GM23338 (cell line): ENCODE results near the gene BEST2.
"Not testable (repeated sequence)": the region's sequence is repeated elsewhere in the genome, so short reads cannot be mapped to it uniquely, and the experiment has no call there.

Experiments
- CTCF ChIP-seq, 2 experiments: fragments of 200-600 bp in 1 of 2; sonication (generic) in 1 of 2; conservative IDR thresholded peaks; 2 replicates each; pipeline versions ENCODE4 v1.5.1 to v1.6.1; 2016 to 2017; ENCODE audit warnings: antibody characterized with exemption in 2 of 2, low read depth in 2 of 2, mild to moderate bottlenecking in 2 of 2, moderate library complexity in 1 of 2
- EZH2 ChIP-seq: fragments of 200-600 bp; sonication (generic); IDR thresholded peaks from one replicate; pipeline ENCODE4 v1.8.0; 2017; ENCODE audit warnings: antibody characterized with exemption, mild to moderate bottlenecking, low read depth; ENCODE audit not compliant: unreplicated experiment
- EZH2phosphoT487 ChIP-seq: fragments of 200-600 bp; sonication (generic); IDR thresholded peaks from one replicate; pipeline ENCODE4 v1.8.1; 2018; ENCODE audit warnings: antibody characterized with exemption; ENCODE audit not compliant: unreplicated experiment
- POLR2AphosphoS5 ChIP-seq: IDR thresholded peaks from 2 replicates; pipeline ENCODE4 v1.6.1; 2016; ENCODE audit warnings: antibody characterized with exemption, low read depth
- TF ChIP-seq, protein P1 (sequence below): IDR thresholded peaks from one replicate; pipeline ENCODE4 v1.6.1; 2018; ENCODE audit warnings: antibody characterized with exemption; ENCODE audit not compliant: unreplicated experiment

DNA sequence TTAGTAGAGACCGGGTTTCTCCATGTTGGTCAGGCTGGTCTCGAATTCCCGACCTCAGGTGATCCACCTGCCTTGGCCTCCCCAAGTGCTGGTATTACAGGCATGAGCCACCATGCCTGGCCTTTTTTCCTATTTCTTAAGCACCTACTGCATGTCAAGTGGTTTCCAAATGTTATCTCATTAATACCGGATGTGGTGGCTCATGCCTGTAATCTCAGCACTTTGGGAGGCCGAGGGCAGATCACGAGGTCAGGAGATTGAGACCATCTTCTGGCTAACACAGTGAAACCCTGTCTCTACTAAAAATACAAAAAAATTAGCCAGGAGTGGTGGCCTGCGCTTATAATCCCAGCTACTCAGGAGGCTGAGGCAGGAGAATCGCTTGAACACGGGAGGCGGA lies 26.0 kb upstream of the BEST2 start:
- TF ChIP-seq, protein P1, sequence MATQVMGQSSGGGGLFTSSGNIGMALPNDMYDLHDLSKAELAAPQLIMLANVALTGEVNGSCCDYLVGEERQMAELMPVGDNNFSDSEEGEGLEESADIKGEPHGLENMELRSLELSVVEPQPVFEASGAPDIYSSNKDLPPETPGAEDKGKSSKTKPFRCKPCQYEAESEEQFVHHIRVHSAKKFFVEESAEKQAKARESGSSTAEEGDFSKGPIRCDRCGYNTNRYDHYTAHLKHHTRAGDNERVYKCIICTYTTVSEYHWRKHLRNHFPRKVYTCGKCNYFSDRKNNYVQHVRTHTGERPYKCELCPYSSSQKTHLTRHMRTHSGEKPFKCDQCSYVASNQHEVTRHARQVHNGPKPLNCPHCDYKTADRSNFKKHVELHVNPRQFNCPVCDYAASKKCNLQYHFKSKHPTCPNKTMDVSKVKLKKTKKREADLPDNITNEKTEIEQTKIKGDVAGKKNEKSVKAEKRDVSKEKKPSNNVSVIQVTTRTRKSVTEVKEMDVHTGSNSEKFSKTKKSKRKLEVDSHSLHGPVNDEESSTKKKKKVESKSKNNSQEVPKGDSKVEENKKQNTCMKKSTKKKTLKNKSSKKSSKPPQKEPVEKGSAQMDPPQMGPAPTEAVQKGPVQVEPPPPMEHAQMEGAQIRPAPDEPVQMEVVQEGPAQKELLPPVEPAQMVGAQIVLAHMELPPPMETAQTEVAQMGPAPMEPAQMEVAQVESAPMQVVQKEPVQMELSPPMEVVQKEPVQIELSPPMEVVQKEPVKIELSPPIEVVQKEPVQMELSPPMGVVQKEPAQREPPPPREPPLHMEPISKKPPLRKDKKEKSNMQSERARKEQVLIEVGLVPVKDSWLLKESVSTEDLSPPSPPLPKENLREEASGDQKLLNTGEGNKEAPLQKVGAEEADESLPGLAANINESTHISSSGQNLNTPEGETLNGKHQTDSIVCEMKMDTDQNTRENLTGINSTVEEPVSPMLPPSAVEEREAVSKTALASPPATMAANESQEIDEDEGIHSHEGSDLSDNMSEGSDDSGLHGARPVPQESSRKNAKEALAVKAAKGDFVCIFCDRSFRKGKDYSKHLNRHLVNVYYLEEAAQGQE: not testable (repeated sequence)
- TF ChIP-seq CTCF (conservative IDR thresholded peaks at IDR 0.05; ENCODE audit: low read depth in 2 of 2); EZH2; EZH2phosphoT487; POLR2AphosphoS5: not testable (repeated sequence)
